ENCODE measurements around the gene SAMD15. TPM values are rescaled to one million over a fixed set of nuclear protein-coding genes. Genes with fewer than 3 reads are reported as not detected.
"Not testable (repeated sequence)": the region's sequence is repeated elsewhere in the genome, so short reads cannot be mapped to it uniquely, and the experiment has no call there.

The SAMD15 gene
- total RNA-seq (2014; rRNA removed; shearing (Covaris generic)): 0.75 and 2.0 TPM in 2 replicates
- polyA plus RNA-seq (2014; cell fraction: nucleus; rRNA removed): 0.16 and 0.79 TPM in 2 replicates

DNA sequence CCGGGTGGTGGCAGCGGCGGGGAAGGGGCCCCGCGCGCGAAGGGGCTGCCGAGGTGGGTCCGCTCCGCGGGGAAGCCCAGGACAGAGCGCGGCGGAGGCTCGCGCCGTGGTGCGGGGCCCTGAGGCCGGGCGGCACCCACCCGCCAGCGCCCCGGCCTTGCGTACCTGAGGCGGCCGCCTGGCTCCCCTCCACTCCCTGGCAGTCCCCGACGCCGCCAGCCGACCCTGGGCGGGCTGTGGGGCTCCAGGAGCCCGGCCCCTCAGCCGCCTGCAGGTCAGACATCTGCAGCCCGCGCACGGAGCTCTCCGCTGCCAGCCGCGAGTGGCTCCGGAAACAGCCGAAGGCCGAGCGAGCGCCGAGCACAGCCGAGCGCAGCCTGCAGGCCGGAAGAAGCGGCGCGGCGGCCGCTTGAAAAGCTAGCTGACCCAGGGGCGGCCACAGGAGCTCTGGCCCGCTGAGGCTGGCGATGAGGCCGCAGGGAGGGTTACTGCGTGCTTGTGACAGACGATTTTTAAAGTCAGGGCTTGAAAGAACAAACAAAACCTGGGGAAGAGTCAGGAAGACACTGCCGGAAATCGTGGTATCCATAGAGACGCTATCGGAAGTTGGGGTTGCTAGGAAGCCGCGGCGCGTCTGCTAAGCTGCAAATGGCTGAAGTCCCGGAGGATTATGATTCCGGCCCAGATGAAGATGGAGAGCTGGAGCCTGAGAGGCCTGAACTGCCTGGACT is at the start of gene SAMD15, which contains the start of gene TMED8:
Gene SAMD15 (plus strand): TSS at position 609 of the 731 bp plus-strand sequence. CDS start 40 bp downstream, at position 649.
Gene TMED8 (minus strand): TSS at position 324 of the 731 bp plus-strand sequence. CDS start 41 bp downstream, at position 283.
- DNase-seq (ENCODE audit: extremely low read depth, low read depth): peak; percentile 75

DNA sequence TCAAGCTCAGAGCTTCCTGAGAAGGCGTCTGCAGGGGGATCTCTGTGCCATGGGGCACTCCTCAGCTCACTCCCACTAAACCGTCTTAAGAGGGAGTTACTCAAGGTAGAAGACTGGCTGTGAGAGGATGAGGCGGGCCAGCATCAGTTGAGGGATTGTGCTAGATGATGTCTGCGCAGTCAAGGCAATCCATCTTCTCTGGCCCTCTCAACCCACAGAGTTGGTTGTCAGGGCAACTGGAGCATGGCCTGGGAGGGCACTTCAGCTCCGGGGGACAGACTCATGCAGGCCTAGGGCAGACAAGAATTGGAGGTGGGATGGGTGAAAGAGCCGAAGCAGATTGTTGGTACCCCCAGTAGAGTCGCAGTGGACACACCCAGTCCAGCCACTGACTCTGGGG is 47.3 kb upstream of the SAMD15 start:
- no peak for DNase-seq (ENCODE audit: extremely low read depth, low read depth)

DNA sequence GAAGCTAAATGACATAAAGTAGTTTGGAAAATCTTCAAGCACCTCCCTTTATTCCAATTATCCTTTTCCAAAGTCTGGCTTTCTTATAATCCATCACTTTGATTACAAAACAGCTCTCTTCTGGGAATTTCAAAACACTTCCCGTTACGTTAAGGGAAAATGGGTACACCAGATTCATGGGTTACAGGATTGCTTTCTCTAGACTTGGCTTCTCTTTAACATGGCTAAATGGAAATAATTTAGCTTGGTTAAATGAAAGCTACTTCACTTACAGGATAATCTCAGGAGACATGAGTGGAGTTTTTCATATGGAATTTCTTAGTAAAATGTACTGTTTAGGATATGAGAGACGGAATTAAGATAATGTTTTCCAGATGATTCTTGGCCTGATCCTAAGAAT is 41.6 kb upstream of the SAMD15 start:
- no peak for DNase-seq (ENCODE audit: extremely low read depth, low read depth)

DNA sequence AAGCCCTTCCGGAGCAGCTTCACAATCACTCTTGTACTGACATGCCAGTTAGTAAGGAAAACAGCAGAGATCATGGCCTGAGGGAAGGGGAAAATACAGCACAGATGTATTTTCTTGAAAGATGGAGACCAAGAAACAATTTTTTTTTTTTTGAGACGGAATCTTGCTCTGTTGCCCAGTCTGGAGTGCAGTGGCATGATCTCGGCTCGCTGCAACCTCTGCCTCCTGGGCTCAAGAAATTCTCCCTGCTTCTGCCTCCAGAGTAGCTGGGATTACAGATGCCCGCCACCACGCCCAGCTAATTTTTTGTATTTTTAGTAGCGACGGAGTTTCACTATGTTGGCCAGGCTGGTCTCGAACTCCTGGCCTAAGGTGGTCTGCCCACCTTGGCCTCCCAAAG is 39.9 kb upstream of the SAMD15 start:
- not testable (repeated sequence) for DNase-seq (ENCODE audit: extremely low read depth, low read depth)

DNA sequence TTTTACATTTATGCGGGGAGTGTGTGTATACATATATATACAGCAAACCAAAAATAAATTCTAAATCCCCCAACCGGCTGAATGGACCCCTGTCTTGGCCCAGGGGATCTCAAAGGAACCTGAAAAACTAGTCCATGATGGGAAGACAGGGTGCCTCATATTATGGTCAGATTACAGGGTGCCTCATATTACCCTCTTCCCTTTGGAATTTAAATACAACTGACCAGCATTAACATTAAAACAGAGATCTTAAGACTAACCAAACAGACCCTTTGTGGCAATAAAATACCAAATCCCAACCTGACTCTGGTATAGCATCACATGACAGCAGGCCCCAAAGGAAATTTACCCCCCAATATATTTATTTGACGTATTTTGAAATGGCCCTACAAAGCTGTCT is 39.3 kb upstream of the SAMD15 start:
- no peak for DNase-seq (ENCODE audit: extremely low read depth, low read depth)

DNA sequence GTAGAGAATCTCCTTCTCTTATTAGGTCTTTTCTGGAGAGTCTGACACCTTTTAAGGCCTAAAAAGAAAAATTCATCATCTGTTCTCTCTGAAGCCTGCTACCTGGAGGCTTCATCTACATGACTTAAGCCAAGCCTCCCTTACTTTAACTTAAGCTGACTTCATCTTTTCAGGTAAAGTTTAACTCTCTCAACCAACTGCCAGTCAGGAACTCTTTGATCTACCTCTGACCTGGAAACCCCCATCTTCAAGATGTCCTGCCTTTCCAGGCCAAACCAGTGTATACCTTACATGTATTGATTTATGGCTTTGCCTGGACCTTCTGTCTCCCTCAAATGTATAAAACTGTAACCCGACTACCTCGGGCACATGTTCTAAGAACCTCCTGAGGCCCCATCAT is 38.9 kb upstream of the SAMD15 start:
- DNase-seq (ENCODE audit: extremely low read depth, low read depth): no peak

DNA sequence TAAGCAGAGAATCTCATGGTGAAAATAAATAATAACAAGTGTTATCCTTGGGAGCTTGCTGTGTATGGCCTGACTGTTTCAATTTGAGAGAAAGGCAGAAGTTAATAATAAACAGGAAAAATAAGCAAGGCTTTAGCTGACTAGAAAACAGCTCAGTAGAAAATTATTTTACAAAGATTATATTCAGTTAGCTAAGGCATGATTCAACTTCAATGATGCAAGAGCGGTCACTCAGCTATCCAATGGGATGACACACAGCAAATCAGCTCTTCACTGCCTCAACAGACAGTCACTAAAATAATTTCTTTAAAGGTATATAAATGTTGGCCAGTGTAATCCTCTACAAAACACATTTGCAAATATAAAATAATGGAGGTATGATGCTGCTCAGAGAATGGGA is 37.8 kb upstream of the SAMD15 start:
- DNase-seq (ENCODE audit: extremely low read depth, low read depth): no peak

DNA sequence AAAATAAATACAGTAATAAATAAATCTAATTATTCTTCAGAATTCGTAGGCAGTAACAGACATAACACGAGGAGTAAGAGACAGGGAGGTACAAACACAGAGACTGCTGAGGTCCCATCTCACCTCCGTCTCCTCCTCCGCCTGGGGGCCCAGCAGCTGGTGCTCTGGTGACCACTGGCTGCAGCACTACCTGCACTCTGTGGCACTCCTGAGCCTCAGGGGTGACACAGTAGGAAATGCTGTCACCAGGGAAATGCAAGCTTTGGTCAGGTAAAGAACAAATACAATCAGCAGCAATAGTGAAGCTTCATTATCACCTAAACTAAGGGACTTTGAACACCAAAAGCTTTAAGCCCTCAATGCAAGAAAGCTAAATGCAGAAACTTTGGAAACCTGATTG is 36.8 kb upstream of the SAMD15 start:
- no peak for DNase-seq (ENCODE audit: extremely low read depth, low read depth)

DNA sequence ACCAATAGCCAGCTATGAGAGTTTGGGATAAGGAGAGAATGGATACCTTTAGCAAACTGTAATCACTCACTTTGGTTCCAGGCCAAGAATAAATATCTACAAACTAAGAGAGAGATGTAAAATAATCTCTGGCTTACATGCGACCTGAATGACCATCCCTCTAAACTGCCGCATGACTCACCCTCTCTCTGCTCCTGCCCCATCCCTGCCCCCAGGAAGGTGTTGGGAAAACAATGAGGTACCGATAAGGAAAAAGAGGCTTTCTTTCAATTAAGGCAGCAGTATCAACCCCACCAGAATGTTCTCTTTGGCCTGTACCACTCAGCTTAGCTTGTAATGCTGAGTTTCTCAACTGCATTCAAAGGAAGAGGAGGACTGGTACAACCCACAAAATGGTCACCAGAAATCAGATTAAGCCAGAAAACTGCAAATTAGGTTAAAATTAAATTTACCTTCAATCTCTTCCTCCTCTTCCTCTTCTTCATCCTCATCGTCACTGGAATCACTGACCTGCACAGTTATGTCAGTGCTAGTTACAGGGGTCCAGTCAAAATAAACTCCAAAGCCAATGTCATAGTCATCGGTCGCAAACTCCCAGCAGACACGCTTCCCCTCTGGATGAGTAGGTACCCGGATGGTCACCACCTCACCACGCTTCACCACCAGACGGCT is 34.3 kb upstream of the SAMD15 start:
- no peak for DNase-seq (ENCODE audit: extremely low read depth, low read depth)

DNA sequence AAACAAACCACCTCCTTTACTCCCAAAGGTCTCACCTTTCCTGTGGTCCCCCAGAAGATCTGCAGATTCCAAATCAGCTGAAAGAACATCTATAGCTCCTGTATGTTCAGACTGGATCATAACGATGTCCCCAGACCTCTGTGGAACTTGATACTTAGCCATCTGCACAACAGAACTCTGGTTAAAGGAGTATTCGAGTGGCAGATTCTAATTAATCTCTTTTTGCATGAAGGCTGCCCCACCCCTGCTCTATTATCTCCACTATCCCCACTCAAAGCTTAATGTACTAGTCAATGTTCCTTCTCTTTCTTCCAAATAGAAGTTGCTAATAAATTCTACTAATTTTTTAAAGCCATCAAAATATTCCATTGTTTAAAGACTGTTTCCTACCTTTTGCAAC is 33.5 kb upstream of the SAMD15 start:
- DNase-seq (ENCODE audit: extremely low read depth, low read depth): no peak

DNA sequence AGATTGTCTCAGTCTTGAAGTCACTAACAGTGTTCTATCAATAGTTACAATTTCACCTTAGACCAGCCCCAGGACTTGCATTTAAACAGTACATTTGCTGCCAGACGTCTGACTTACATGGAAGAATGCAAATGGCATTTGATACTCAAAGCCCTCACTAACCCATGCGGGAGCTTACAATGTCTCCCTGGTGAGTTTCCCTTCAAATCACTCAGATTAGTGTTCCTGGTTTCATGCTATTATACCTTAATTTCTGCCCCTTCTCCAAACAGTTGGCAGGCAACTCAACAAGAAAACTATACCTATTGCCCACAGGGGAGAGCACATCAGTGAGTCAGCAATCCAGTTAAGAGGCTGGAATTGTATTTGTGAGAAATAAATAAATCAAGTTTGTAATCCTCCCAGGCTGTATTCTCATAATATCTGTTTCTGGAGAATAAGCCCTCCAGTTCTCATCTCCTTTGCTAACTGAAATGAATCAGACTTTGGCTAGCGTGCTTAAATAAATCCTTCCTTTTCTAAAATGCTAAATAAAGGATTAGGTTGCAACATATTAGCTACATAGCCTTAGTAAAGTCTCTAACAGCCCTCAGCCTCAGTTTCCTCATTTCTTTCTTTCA is 32.7 kb upstream of the SAMD15 start:
- no peak for DNase-seq (ENCODE audit: extremely low read depth, low read depth)

DNA sequence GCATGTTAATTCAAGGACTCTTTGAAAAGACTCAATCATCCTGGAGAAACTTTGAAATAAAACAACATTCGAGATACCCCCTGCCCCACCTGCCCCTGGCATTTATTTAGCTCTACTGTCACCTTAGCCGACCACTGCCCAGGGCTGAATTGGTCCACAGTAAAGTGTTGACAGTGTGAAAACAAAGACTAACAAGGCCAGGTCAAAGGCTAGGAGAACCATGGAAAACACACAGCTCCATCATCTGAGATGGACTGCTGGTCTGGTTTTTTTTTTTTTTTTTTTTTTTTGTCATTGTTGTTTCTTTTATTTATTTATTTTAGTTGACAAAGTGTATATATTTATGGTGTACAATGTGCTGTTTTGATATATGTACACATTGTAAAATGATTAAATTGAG is 30.7 kb upstream of the SAMD15 start:
- no peak for DNase-seq (ENCODE audit: extremely low read depth, low read depth)

DNA sequence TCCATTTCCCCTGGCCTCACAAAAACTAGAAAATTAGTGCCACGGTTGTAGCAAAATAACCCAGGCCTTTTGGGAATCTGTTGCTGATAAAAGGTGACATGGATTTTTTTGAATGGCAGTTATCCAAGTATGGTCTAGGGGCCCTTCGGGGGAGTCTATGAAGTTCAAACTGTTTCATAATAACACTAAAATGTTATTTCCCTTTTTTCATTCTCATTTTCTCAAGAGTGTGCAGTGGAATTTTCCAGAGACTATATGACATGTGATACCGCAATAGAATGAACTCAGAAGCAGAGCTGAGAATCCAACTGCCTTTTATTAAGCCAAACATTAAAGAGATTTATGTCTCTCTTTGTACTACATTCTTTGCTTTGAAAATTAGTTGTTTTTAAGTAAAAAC is 29.4 kb upstream of the SAMD15 start:
- no peak for DNase-seq (ENCODE audit: extremely low read depth, low read depth)

DNA sequence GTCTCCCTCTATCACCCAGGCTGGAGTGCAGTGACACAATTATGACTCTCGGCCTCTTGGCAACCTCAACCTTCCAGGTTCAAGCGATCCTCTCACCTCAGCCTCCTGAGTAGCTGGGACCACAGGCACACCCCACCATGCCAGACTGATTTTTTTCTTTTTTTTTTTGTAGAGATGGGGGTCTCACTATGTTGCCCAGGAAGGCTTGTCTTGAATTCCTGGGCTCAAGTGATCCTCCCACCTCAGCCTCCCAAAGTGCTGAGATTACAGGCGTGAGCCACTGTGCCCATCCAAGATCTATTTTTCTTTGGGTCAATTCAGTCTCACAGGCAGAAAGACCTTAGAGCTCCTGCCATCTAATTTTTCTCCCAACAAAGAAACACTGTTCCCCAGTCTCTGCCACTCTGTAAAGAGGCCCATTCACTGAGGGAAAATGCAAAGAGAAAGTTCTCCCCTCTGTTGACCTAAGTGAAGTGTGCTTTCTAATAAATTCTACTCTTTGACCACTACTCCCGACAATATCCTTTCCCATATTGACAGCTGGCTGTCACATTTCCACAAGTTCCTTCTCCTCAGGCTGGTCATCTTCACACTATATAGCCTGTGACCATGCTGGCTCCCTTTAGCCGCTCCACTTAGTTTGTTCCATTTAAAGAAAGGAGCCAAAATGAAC is 23.6 kb upstream of the SAMD15 start:
- DNase-seq (ENCODE audit: extremely low read depth, low read depth): no peak

DNA sequence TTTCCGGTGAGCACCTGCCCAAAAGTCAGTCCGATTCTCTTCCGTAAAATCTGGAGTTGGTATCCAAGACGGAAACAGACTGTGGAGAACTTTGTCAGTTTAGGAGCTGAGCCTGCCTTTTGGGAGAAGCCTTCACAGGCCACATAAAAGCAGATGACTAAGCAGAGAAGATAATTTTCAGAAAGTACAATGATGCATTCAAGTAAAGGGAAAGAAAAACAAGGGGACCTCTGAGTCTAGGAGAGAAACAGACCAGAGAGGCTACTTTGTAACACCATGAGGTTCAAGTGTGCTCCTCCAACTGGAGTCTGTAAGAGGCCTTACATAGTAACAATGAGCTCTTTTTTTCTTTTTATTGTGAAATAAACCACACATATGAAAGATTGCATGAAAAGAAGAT is 21.4 kb upstream of the SAMD15 start:
- no peak for DNase-seq (ENCODE audit: extremely low read depth, low read depth)

DNA sequence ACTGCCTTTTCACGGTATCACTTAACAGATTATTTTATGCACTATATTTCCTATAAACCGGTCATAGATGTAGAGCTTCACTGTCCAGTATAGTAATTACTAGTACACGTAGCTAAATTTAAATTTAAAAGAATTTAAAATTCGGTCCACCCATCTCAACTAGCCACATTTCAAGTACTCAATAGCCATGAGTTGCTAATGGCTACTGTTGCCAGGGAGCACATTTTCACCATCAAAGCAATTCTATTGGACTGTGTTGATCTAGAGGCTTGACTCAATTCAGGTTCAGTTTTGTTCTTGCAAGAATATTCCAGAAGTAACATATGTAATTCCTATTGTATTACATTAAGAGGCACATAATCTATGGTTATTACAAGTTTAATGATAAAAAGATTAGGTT is 20.3 kb upstream of the SAMD15 start:
- no peak for DNase-seq (ENCODE audit: extremely low read depth, low read depth)

DNA sequence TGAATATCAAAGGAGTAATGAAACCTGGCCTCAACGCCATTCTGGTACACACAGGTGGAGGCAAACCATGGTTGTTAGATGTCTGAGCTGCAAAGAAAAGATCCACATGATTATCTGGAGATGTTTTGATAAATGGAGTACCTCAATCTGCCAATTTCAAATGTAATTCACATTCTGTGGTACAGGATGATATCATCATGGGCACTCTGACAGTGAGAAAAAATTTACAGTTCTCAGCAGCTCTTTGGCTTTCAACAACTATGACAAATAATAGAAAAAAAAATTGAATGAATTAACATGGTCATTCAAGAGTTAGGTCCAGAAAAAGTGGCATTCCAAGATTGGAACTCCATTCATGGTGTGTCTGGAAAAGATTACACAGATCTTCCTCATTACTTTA is 17.6 kb upstream of the SAMD15 start:
- DNase-seq (ENCODE audit: extremely low read depth, low read depth): no peak

DNA sequence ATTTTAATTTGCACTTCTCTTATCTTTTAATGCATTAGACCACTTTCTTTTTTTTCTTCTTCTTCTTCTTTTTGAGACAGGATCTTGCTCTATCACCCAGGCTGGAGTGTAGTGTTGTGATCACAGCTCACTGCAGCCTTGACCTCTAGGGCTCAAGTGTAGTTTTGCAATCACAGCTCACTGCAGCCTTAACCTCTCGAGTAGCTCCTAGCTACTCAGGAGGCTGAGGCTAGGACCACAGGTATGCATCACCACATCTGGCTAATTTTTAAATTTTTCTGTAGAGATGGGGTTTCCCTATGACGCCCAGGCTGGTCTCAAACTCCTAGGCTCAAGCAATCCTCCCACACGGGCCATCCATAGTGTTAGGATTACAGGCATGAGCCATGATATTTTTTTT is 13.0 kb upstream of the SAMD15 start:
- no peak for DNase-seq (ENCODE audit: extremely low read depth, low read depth)

DNA sequence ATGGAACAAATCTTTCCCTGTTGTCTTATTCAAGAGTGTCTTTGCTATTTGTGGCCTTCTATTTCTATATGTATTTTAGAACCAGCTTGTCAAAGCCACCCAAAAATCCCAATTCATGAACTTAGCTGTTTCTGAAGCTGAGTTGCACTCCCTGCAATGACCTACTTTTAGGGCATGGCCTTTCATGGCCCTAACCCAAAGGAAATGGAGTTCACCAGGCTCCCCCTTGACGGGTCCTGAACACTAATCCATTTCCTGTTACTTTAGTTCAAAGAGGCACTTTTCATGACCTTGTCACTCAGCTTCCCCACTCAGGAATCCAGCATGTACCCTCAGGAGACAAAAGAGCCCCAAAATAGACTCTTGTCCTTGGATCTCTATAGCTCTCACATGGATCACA is 7.9 kb upstream of the SAMD15 start:
- no peak for DNase-seq (ENCODE audit: extremely low read depth, low read depth)

DNA sequence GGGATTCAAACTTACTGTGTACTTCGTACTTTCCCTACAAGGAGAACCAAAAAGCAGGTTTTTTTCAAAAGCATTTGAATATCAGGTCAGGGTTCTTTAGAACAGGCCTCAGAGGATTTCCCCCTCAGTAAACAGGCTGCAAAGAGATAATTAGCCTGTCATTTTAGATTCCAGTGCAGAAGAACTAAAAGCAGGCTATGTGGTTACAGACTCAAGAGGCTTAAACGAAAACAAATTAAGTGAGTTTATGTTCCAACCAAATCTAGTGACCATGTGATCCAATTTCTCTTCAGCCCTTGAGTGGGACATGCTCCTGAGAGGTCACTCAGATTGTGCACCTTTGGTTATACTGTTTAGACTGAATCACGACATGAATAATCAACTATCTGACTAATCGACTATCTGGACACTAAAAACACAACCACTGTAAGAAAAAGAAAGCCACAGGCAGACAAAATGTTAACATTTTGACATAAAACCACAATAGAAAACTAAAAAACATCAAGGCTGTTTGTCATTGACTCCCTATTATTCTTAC is 4.8 kb upstream of the SAMD15 start:
- DNase-seq (ENCODE audit: extremely low read depth, low read depth): no peak

Data from NCI-H460 (cell line).